ENCODE results near the gene DOCK4. TPM values are rescaled to one million over a fixed set of nuclear protein-coding genes. Genes with fewer than 3 reads are reported as not detected.

The DOCK4 gene
- polyA plus RNA-seq, 1 donor (not counting 4 experiments of a cell fraction or from before 2014, with no cell fraction given) = 13.9 TPM

- H3K4me1 ChIP-seq (ENCODE audit: control insufficient read depth, extremely low read depth, insufficient read depth, low read length) = no peaks in the 10 kb centered on the region
- peaks cover 6% of the 10 kb centered on the region for H3K79me2 ChIP-seq (ENCODE audit: control insufficient read depth, insufficient read depth, low read length)
- DNase-seq (ENCODE audit: low read depth, low spot score) (no peak), FAIRE-seq (no peak)
- no peaks in the 10 kb centered on the region for H3K36me3 ChIP-seq (ENCODE audit: control insufficient read depth in 2 of 2, extremely low read depth in 1 of 2, insufficient read depth in 2 of 2, low read length in 2 of 2)
- dilution Hi-C loops (cut with MboI; ENCODE audit: extremely low pct_ligation_motif_present, low sequenced_read_pairs) = no loop called here
- H4K20me1 ChIP-seq (ENCODE audit: control insufficient read depth, extremely low read depth, insufficient read depth, low read length) = no peaks in the 10 kb centered on the region
- no peak overlapping the region for H2AFZ ChIP-seq (ENCODE audit: control insufficient read depth, low read length)
- H3K9me3 ChIP-seq (ENCODE audit: control insufficient read depth, low read depth, low read length) = no peaks in the 10 kb centered on the region
- TF ChIP-seq, protein P1, sequence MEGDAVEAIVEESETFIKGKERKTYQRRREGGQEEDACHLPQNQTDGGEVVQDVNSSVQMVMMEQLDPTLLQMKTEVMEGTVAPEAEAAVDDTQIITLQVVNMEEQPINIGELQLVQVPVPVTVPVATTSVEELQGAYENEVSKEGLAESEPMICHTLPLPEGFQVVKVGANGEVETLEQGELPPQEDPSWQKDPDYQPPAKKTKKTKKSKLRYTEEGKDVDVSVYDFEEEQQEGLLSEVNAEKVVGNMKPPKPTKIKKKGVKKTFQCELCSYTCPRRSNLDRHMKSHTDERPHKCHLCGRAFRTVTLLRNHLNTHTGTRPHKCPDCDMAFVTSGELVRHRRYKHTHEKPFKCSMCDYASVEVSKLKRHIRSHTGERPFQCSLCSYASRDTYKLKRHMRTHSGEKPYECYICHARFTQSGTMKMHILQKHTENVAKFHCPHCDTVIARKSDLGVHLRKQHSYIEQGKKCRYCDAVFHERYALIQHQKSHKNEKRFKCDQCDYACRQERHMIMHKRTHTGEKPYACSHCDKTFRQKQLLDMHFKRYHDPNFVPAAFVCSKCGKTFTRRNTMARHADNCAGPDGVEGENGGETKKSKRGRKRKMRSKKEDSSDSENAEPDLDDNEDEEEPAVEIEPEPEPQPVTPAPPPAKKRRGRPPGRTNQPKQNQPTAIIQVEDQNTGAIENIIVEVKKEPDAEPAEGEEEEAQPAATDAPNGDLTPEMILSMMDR (optimal IDR thresholded peaks at IDR 0.05 in 1 of 3, IDR thresholded peaks at IDR 0.05 in 1 of 3, conservative IDR thresholded peaks at IDR 0.05 in 1 of 3; ENCODE audit: extremely low read depth in 1 of 3, insufficient read depth in 2 of 3, low read length in 3 of 3) = no peak
- no peak for TF ChIP-seq EZH2 (IDR thresholded peaks at IDR 0.05; ENCODE audit: low read length)
- no peak overlapping the region for H3K4me3 ChIP-seq (ENCODE audit: control insufficient read depth in 2 of 3, extremely low read depth in 1 of 3, insufficient read depth in 2 of 3, low read depth in 1 of 3, low read length in 3 of 3)
- H3K9me1 ChIP-seq (ENCODE audit: control insufficient read depth, extremely low read depth, insufficient read depth, low read length) = no peaks in the 10 kb centered on the region
- H3K27me3 ChIP-seq (ENCODE audit: control insufficient read depth, extremely low read depth, insufficient read depth, low read length) = no peaks in the 10 kb centered on the region
- H3K27ac ChIP-seq (ENCODE audit: control insufficient read depth, insufficient read depth, low read length) = no peak overlapping the region
- H3K4me2 ChIP-seq (ENCODE audit: control insufficient read depth, extremely low read depth, insufficient read depth, low read depth, low read length) = no peak overlapping the region
- H3K9ac ChIP-seq (ENCODE audit: control insufficient read depth, extremely low read depth, insufficient read depth, low read length) = no peak overlapping the region
Measured at GRCh38 chr7:112086496-112087254, 119.5 kb downstream of the DOCK4 start.

- Histone ChIP-seq H4K20me1 (ENCODE audit: control insufficient read depth, extremely low read depth, insufficient read depth, low read length) (no peaks in the 10 kb centered on the region), H3K9me3 (ENCODE audit: control insufficient read depth, low read depth, low read length) (no peaks in the 10 kb centered on the region), H3K27ac (ENCODE audit: control insufficient read depth, insufficient read depth, low read length) (no peak overlapping the region), H2AFZ (ENCODE audit: control insufficient read depth, low read length) (no peak overlapping the region), H3K4me1 (ENCODE audit: control insufficient read depth, extremely low read depth, insufficient read depth, low read length) (peaks cover 17% of the 10 kb centered on the region), H3K27me3 (ENCODE audit: control insufficient read depth, extremely low read depth, insufficient read depth, low read length) (no peaks in the 10 kb centered on the region), H3K9ac (ENCODE audit: control insufficient read depth, extremely low read depth, insufficient read depth, low read length) (no peak overlapping the region), H3K36me3 (ENCODE audit: control insufficient read depth in 2 of 2, extremely low read depth in 1 of 2, insufficient read depth in 2 of 2, low read length in 2 of 2) (no peaks in the 10 kb centered on the region), H3K79me2 (ENCODE audit: control insufficient read depth, insufficient read depth, low read length) (peaks cover 5% of the 10 kb centered on the region), H3K4me3 (ENCODE audit: control insufficient read depth in 2 of 3, extremely low read depth in 1 of 3, insufficient read depth in 2 of 3, low read depth in 1 of 3, low read length in 3 of 3) (no peak overlapping the region), H3K4me2 (ENCODE audit: control insufficient read depth, extremely low read depth, insufficient read depth, low read depth, low read length) (no peak overlapping the region), H3K9me1 (ENCODE audit: control insufficient read depth, extremely low read depth, insufficient read depth, low read length) (no peaks in the 10 kb centered on the region)
- peak; percentile 20 for FAIRE-seq
- dilution Hi-C loops (cut with MboI; ENCODE audit: extremely low pct_ligation_motif_present, low sequenced_read_pairs) = no loop called here
- no peak for DNase-seq (ENCODE audit: low read depth, low spot score)
- no peak for TF ChIP-seq EZH2 (IDR thresholded peaks at IDR 0.05; ENCODE audit: low read length)
- TF ChIP-seq, protein P1 (optimal IDR thresholded peaks at IDR 0.05 in 1 of 3, IDR thresholded peaks at IDR 0.05 in 1 of 3, conservative IDR thresholded peaks at IDR 0.05 in 1 of 3; ENCODE audit: extremely low read depth in 1 of 3, insufficient read depth in 2 of 3, low read length in 3 of 3) = no peak
Measured at GRCh38 chr7:112084520-112084971, 121.7 kb downstream of the DOCK4 start.
